ENCODE data around the gene ABCC1. TPM values are rescaled to one million over a fixed set of nuclear protein-coding genes. Genes with fewer than 3 reads are reported as not detected.
"Not testable (repeated sequence)": the region's sequence is repeated elsewhere in the genome, so short reads cannot be mapped to it uniquely, and the experiment has no call there.

The ABCC1 gene
- polyA plus RNA-seq, 1 of the 3 experiments (the other 2 are of a cell fraction), result 23.7 TPM

GRCh38 chr16:15981382-15981781 lies 32.0 kb downstream of the ABCC1 start:
- Histone ChIP-seq H3K9me2 (no peaks in the 10 kb centered on the region), H3K4me1 (ENCODE audit: control insufficient read depth in 1 of 2, insufficient read depth in 2 of 2, low read depth in 1 of 2, low read length in 1 of 2) (no peaks in the 10 kb centered on the region), H3K27me3 (ENCODE audit: insufficient read depth) (no peaks in the 10 kb centered on the region), H3F3A (replicated peaks; ENCODE audit: insufficient read depth) (no peaks in the 10 kb centered on the region), H3K79me2 (ENCODE audit: insufficient read depth) (peaks cover 98% of the 10 kb centered on the region), H3K36me3 (replicated peaks in 1 of 2; ENCODE audit: control insufficient read depth in 1 of 2, insufficient read depth in 2 of 2, low read length in 1 of 2) (peaks cover 0 to 24% of the 10 kb centered on the region in 2 experiments), H3K9ac (no peak overlapping the region), H3K27ac (ENCODE audit: low read depth in 2 of 2, low read length in 1 of 2) (no peak overlapping the region), H3K9me3 (peaks cover 8% of the 10 kb centered on the region; the same call in 1 of the 2 replicates), H3K4me3 (ENCODE audit: low read depth in 2 of 2, low read length in 1 of 2) (no peak overlapping the region), H4K20me1 (ENCODE audit: insufficient read depth) (no peaks in the 10 kb centered on the region), H3K4me2 (no peak overlapping the region), H2AFZ (ENCODE audit: low read depth) (no peak overlapping the region)
- DNase-seq, result no peak
- ChIA-PET POLR2A (no interaction called here), CTCF (no interaction called here)
- WGBS (ENCODE audit: low lambda C conversion rate), result 58% methylated on average over 2 of the region's 3 CpGs
- TF ChIP-seq REST (IDR thresholded peaks at IDR 0.05; ENCODE audit: low read depth, low read length) (no peak), PBX3 (IDR thresholded peaks at IDR 0.05) (no peak), GABPA (IDR thresholded peaks at IDR 0.05; ENCODE audit: low read depth) (no peak), FOXM1 (IDR thresholded peaks at IDR 0.05; ENCODE audit: low read depth) (no peak), EP300 (IDR thresholded peaks at IDR 0.05; ENCODE audit: borderline replicate concordance in 1 of 2, low read depth in 1 of 2, low read length in 1 of 2) (no peak), RFX5 (IDR thresholded peaks at IDR 0.05; ENCODE audit: low read length) (no peak), USF1 (IDR thresholded peaks at IDR 0.05; ENCODE audit: borderline replicate concordance, low read depth) (no peak), MXI1 (IDR thresholded peaks at IDR 0.05; ENCODE audit: low read depth, low read length) (no peak), USF2 (IDR thresholded peaks at IDR 0.05; ENCODE audit: borderline replicate concordance, low read depth, low read length) (no peak), YY1 (IDR thresholded peaks at IDR 0.05; ENCODE audit: low read depth) (no peak), RAD21 (IDR thresholded peaks at IDR 0.05; ENCODE audit: low read length) (no peak), NRF1 (IDR thresholded peaks at IDR 0.05; ENCODE audit: low read depth, low read length) (no peak), TAF1 (IDR thresholded peaks at IDR 0.05; ENCODE audit: borderline replicate concordance, low read depth, low read length) (no peak), IRF3 (IDR thresholded peaks at IDR 0.05; ENCODE audit: low read depth, low read length) (no peak), RXRA (IDR thresholded peaks at IDR 0.05; ENCODE audit: borderline replicate concordance, low read depth) (no peak), SMC3 (IDR thresholded peaks at IDR 0.05; ENCODE audit: low read depth, low read length) (no peak), MAX (IDR thresholded peaks at IDR 0.05; ENCODE audit: low read depth) (no peak), CHD2 (IDR thresholded peaks at IDR 0.05; ENCODE audit: low read length, partially characterized antibody) (no peak), RCOR1 (IDR thresholded peaks at IDR 0.05; ENCODE audit: low read length) (no peak)

- DNase-seq; H3K27ac ChIP-seq (ENCODE audit: low read depth in 2 of 2, low read length in 1 of 2); H3K4me1 ChIP-seq (ENCODE audit: control insufficient read depth in 1 of 2, insufficient read depth in 2 of 2, low read depth in 1 of 2, low read length in 1 of 2); H3F3A ChIP-seq (replicated peaks; ENCODE audit: insufficient read depth); H3K4me3 ChIP-seq (ENCODE audit: low read depth in 2 of 2, low read length in 1 of 2); H3K9me3 ChIP-seq; H3K4me2 ChIP-seq; H3K9me2 ChIP-seq; H3K9ac ChIP-seq; POLR2A ChIA-PET; H2AFZ ChIP-seq (ENCODE audit: low read depth); H3K27me3 ChIP-seq (ENCODE audit: insufficient read depth); H4K20me1 ChIP-seq (ENCODE audit: insufficient read depth): not testable (repeated sequence)
- H3K36me3 ChIP-seq (replicated peaks in 1 of 2; ENCODE audit: control insufficient read depth in 1 of 2, insufficient read depth in 2 of 2, low read length in 1 of 2), result peaks cover 0 to 20% of the 10 kb centered on the region in 2 experiments
- 100% methylated on average over 5 of the region's 5 CpGs for whole genome bisulfite sequencing (ENCODE audit: low lambda C conversion rate)
- CTCF ChIA-PET, result interaction anchor here (1.1 kb wide), 1 partner anchor 40 kb away, joined by 3 read pairs; no protein-coding TSS in a partner anchor
- H3K79me2 ChIP-seq (ENCODE audit: insufficient read depth), result peaks cover 98% of the 10 kb centered on the region
Measured at GRCh38 chr16:15982194-15982915, 32.9 kb downstream of the ABCC1 start.

All from SK-N-SH (cell line).